ENCODE data around the gene KRCC1. TPM values are rescaled to one million over a fixed set of nuclear protein-coding genes. Genes with fewer than 3 reads are reported as not detected.

KRCC1 gene
- total and polyA plus RNA-seq, 12 donors, result 18.5 to 27.0 (median 22.0) TPM

GRCh38 chr2:88067598-88067997, 12.0 kb upstream of the KRCC1 start, which contains the start of gene SMYD1:
SMYD1 (plus strand) TSS chr2:88067825; CDS start chr2:88067865, 40 bp downstream.
- DNase-seq (peak in 1 of 2 donors; percentile 52), ATAC-seq (peak; percentile 85 to 92 (median 90))
- Histone ChIP-seq H3K27ac (peak within 1 kb of the TSS; percentile 72 to 96 (median 78)), H3K4me3 (peak within 1 kb of the TSS; percentile 26 to 61 (median 50)), H3K36me3 (no peaks in the 10 kb centered on the region), H3K9me3 (no peaks in the 10 kb centered on the region), H3K27me3 (peaks cover 0 to 4% (median 0%) of the 10 kb centered on the region in 7 donors), H3K4me1 (peaks cover 0 to 21% (median 0%) of the 10 kb centered on the region in 9 donors)
- TF ChIP-seq CTCF (IDR thresholded peaks at IDR 0.05), result no peak
- intact Hi-C loops (cut with DNase I), result no loop called here
- WGBS, 2 donors, result 31 to 37% methylated on average over 8 of the region's 8 CpGs

- peaks cover 0 to 4% (median 0%) of the 10 kb centered on the region in 7 donors for H3K27me3 ChIP-seq
- peak overlapping the region in 6 of 10 donors; percentile 10 to 61 (median 56) for H3K4me3 ChIP-seq
- ATAC-seq (peak; percentile 71 to 90 (median 86)), DNase-seq (peak; percentile 44 to 58)
- TF ChIP-seq CTCF (IDR thresholded peaks at IDR 0.05), result no peak
- H3K4me1 ChIP-seq, result peaks cover 0 to 19% (median 0%) of the 10 kb centered on the region in 9 donors
- no peaks in the 10 kb centered on the region for H3K36me3 ChIP-seq
- 36 to 52% methylated on average over 5 of the region's 5 CpGs for WGBS, 2 donors
- H3K27ac ChIP-seq, result peak overlapping the region; percentile 72 to 96 (median 78)
- no peaks in the 10 kb centered on the region for H3K9me3 ChIP-seq
- intact Hi-C loops (cut with DNase I), result no loop called here
Observed at GRCh38 chr2:88067189-88067588, 11.6 kb upstream of the KRCC1 start.

GRCh38 chr2:88066543-88066942, 11.0 kb upstream of the KRCC1 start:
- intact Hi-C loops (cut with DNase I), result no loop called here
- Histone ChIP-seq H3K36me3 (no peaks in the 10 kb centered on the region), H3K4me1 (peaks cover 0 to 13% (median 0%) of the 10 kb centered on the region in 9 donors), H3K27me3 (peaks cover 0 to 4% (median 0%) of the 10 kb centered on the region in 7 donors), H3K27ac (peak overlapping the region; percentile 72 to 96 (median 78)), H3K9me3 (no peaks in the 10 kb centered on the region), H3K4me3 (peak overlapping the region in 5 of 10 donors; percentile 10 to 61 (median 26))
- peak in 7 of 8 donors; percentile 42 to 80 (median 56) for ATAC-seq
- no peak for TF ChIP-seq CTCF (IDR thresholded peaks at IDR 0.05)
- no peak for DNase-seq
- WGBS, 2 donors, result 25 to 38% methylated on average over 4 of the region's 4 CpGs

GRCh38 chr2:88061295-88061694, 5.7 kb upstream of the KRCC1 start:
- Histone ChIP-seq H3K36me3 (no peaks in the 10 kb centered on the region), H3K27ac (no peak overlapping the region), H3K4me3 (no peak overlapping the region), H3K4me1 (peaks cover 0 to 4% (median under 1%) of the 10 kb centered on the region in 9 donors), H3K27me3 (no peaks in the 10 kb centered on the region), H3K9me3 (no peaks in the 10 kb centered on the region)
- no peak for TF ChIP-seq CTCF (IDR thresholded peaks at IDR 0.05)
- intact Hi-C loops (cut with DNase I), result loop anchor here in 7 of 10 donors (1.0 to 5.0 kb wide), 5 partner anchors 96 to 101 kb away; no protein-coding TSS in a partner anchor
- 76% methylated on average over 3 of the region's 3 CpGs for WGBS, 2 donors
- ATAC-seq (no peak), DNase-seq (no peak)
